ENCODE results near the gene TBC1D10B.

Gene TBC1D10B

DNA sequence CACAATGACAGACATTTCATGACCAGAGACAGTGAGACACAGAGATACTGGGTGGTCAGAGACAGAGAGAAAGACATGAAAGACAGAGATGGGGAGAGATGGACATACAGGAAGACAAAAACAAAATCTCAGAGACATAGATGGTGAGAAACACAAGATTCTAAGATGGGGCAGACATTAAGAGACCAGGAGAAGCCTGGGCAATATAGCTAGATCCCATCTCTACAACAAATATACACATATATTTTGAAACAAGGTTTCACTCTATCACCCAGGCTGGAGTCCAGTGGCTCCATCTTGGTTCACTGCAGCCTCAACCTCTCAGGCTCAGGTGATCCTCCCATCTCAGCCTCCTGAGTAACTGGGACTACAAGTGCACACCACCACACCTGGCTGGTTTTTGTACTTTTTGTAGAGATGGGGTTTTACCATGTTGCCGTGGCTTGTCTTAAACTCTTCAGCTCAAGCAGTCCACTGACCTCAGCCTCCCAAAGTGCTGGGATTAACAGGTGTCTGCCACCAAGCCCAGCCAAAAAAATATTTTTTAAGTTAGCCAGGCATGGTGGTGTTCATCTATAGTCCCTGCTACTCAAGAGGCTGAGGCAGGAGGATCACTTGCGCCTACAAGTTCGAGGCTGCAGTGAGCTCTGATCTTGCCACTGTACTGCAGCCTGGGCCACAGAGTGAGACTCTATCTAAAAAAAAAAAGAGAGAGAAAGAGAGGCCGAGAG is 9.9 kb upstream of the TBC1D10B start:
- TF ChIP-seq ZNF8 (CRISPR knock-in tag; IDR thresholded peaks at IDR 0.05): no peak
- TF ChIP-seq ZNF70 (CRISPR knock-in tag; IDR thresholded peaks at IDR 0.05): no peak
- no peak for TF ChIP-seq PPARA (CRISPR knock-in tag; IDR thresholded peaks at IDR 0.05; ENCODE audit: borderline replicate concordance)
- no peak for TF ChIP-seq ZFP3 (CRISPR knock-in tag; IDR thresholded peaks at IDR 0.05)
- TF ChIP-seq ZNF565 (CRISPR knock-in tag; conservative IDR thresholded peaks at IDR 0.05; ENCODE audit: low read depth): no peak
- TF ChIP-seq, protein P1, sequence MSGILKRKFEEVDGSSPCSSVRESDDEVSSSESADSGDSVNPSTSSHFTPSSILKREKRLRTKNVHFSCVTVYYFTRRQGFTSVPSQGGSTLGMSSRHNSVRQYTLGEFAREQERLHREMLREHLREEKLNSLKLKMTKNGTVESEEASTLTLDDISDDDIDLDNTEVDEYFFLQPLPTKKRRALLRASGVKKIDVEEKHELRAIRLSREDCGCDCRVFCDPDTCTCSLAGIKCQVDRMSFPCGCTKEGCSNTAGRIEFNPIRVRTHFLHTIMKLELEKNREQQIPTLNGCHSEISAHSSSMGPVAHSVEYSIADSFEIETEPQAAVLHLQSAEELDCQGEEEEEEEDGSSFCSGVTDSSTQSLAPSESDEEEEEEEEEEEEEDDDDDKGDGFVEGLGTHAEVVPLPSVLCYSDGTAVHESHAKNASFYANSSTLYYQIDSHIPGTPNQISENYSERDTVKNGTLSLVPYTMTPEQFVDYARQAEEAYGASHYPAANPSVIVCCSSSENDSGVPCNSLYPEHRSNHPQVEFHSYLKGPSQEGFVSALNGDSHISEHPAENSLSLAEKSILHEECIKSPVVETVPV (CRISPR knock-in tag; IDR thresholded peaks at IDR 0.05): no peak
- TF ChIP-seq TCF4 (CRISPR knock-in tag; IDR thresholded peaks at IDR 0.05; ENCODE audit: borderline replicate concordance): no peak
- no peak for TF ChIP-seq TOX (CRISPR knock-in tag; IDR thresholded peaks at IDR 0.05; ENCODE audit: borderline replicate concordance)
- TF ChIP-seq CSDC2 (CRISPR knock-in tag; IDR thresholded peaks at IDR 0.05): no peak
- no peak for TF ChIP-seq ZFP30 (CRISPR knock-in tag; IDR thresholded peaks at IDR 0.05)
- no peak for TF ChIP-seq ESRRG (CRISPR knock-in tag; IDR thresholded peaks at IDR 0.05)
- no peak for TF ChIP-seq GLIS3 (CRISPR knock-in tag; IDR thresholded peaks at IDR 0.05)
- no peak for TF ChIP-seq ISL1 (CRISPR knock-in tag; IDR thresholded peaks at IDR 0.05)
- no peak for TF ChIP-seq ARNTL (CRISPR knock-in tag; IDR thresholded peaks at IDR 0.05; ENCODE audit: borderline replicate concordance, low read depth)
- ATAC-seq: no peak

DNA sequence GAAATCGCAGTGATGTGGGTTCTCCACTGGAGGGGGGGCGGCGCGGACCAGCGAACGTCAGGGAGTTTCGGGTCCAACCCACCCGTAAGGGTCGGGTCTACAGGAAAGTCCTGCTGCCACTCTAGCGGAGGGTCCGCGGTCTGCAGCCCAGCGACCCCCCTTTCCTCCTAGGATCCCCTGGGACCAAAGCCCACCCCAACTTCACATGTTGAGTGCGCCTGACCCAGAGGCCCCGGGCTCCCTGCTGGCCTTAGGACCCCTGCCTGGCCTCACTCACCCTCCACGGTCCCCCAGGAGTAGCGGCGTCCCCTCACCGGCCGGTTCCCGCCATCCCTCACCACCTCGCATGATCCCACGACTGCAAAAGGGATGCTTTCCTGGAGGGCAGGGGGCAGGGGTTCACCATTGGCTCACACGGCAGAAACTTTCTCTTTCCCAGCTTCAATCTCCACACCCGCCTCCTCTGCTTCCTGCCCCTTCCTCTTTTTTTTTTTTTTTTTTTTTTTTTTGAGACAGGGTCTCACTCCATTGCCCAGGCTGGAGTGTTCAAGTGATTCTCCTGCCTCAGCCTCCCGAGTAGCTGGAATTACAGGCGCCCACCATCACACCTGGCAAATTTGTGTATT is 9.0 kb upstream of the TBC1D10B start:
- TF ChIP-seq, protein P2, sequence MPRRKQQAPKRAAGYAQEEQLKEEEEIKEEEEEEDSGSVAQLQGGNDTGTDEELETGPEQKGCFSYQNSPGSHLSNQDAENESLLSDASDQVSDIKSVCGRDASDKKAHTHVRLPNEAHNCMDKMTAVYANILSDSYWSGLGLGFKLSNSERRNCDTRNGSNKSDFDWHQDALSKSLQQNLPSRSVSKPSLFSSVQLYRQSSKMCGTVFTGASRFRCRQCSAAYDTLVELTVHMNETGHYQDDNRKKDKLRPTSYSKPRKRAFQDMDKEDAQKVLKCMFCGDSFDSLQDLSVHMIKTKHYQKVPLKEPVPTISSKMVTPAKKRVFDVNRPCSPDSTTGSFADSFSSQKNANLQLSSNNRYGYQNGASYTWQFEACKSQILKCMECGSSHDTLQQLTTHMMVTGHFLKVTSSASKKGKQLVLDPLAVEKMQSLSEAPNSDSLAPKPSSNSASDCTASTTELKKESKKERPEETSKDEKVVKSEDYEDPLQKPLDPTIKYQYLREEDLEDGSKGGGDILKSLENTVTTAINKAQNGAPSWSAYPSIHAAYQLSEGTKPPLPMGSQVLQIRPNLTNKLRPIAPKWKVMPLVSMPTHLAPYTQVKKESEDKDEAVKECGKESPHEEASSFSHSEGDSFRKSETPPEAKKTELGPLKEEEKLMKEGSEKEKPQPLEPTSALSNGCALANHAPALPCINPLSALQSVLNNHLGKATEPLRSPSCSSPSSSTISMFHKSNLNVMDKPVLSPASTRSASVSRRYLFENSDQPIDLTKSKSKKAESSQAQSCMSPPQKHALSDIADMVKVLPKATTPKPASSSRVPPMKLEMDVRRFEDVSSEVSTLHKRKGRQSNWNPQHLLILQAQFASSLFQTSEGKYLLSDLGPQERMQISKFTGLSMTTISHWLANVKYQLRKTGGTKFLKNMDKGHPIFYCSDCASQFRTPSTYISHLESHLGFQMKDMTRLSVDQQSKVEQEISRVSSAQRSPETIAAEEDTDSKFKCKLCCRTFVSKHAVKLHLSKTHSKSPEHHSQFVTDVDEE (CRISPR knock-in tag; IDR thresholded peaks at IDR 0.05): no peak
- TF ChIP-seq ISL1 (CRISPR knock-in tag; IDR thresholded peaks at IDR 0.05) (no peak), ARNTL (CRISPR knock-in tag; IDR thresholded peaks at IDR 0.05; ENCODE audit: borderline replicate concordance, low read depth) (no peak), TOX (CRISPR knock-in tag; IDR thresholded peaks at IDR 0.05; ENCODE audit: borderline replicate concordance) (no peak)
- no peak for ATAC-seq

DNA sequence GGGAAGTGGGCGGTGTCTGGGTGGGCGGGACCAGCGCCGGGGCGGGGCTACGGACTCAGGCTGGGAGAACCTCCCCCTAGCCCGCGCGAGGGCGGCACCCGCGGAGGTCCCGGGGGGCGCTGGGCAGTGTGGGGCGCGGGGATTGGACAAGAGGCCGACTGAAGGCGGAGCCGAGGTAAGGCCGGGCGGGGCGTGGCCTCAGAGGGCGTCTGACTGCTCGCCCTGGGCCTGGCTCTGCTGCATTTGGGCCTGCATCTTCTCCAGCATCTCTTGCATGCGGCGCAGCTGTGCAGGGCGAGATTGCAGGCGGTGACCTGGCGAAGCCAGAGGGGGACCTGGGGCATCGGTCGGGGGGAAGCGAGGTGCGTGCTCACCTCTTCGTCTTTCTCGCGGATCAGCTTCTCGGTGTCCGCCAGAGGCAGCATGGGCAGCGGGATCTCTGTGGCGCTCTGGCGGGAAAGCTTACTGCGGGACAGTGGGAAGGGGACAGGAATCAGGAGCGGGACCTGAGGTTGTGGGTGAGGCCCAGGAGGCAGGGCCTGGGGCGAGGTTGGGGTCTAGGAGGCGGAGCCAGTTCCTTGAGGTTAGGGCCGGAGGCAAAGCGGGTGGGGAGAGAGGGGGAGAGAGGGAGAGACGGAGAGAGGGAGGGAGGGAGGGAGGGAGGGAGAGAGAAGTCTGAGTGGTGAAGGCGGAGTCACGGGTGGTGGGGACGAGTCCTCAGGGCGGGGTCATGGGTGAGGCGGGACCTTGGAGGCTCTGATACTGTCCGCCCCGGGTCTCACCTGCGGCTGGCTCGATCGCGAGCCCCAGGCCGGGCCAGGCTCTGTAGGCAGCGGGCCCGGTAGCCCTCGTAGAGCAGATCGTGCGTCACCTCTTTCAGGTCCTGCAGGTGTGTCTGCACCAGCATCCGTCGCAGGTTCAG is 8.2 kb upstream of the TBC1D10B start:
- peak; percentile 97 for ATAC-seq
- TF ChIP-seq, protein P3, sequence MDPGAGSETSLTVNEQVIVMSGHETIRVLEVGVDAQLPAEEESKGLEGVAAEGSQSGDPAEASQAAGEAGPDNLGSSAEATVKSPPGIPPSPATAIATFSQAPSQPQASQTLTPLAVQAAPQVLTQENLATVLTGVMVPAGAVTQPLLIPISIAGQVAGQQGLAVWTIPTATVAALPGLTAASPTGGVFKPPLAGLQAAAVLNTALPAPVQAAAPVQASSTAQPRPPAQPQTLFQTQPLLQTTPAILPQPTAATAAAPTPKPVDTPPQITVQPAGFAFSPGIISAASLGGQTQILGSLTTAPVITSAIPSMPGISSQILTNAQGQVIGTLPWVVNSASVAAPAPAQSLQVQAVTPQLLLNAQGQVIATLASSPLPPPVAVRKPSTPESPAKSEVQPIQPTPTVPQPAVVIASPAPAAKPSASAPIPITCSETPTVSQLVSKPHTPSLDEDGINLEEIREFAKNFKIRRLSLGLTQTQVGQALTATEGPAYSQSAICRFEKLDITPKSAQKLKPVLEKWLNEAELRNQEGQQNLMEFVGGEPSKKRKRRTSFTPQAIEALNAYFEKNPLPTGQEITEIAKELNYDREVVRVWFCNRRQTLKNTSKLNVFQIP (CRISPR knock-in tag; IDR thresholded peaks at IDR 0.05; ENCODE audit: borderline replicate concordance, low read depth): no peak
- TF ChIP-seq ESRRG (CRISPR knock-in tag; IDR thresholded peaks at IDR 0.05) (no peak), SNAI2 (CRISPR knock-in tag; IDR thresholded peaks at IDR 0.05) (no peak), ZNF70 (CRISPR knock-in tag; IDR thresholded peaks at IDR 0.05) (no peak), RARB (CRISPR knock-in tag; IDR thresholded peaks at IDR 0.05) (no peak), ZFP30 (CRISPR knock-in tag; IDR thresholded peaks at IDR 0.05) (no peak)

DNA sequence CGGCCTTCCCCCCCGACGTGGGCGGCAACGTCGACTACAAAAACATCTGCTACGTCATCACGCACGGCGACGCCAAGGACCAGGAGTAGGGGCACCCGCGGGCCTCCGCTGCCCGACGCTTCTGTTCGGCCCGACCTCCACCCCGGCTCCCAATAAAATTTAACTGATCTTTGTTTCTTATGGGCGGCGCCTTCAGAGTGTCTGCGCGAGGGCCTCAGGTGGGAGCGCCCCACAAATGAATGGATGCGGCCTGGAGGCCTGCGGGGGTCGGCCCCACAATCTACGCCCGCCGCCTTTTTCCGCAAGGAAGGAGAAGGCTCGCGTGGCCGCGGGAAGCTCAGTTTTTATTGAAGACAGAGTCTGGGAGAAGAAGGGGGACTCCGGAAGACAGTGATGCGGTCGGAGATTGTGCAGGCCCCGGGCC is 7.5 kb upstream of the TBC1D10B start:
- ATAC-seq: peak; percentile 62
- TF ChIP-seq ISL1 (CRISPR knock-in tag; IDR thresholded peaks at IDR 0.05) (no peak), SNAI2 (CRISPR knock-in tag; IDR thresholded peaks at IDR 0.05) (no peak), ZNF8 (CRISPR knock-in tag; IDR thresholded peaks at IDR 0.05) (peak; percentile 13; the same call in 1 of the 2 replicates), GLIS3 (CRISPR knock-in tag; IDR thresholded peaks at IDR 0.05) (0 out of 2 replicates have a peak, but pooled peaks have one; percentile 26), CSDC2 (CRISPR knock-in tag; IDR thresholded peaks at IDR 0.05) (peak; percentile 63; the same call in 1 of the 2 replicates)
- TF ChIP-seq, protein P3 (CRISPR knock-in tag; IDR thresholded peaks at IDR 0.05; ENCODE audit: borderline replicate concordance, low read depth): no peak
- TF ChIP-seq, protein P4, sequence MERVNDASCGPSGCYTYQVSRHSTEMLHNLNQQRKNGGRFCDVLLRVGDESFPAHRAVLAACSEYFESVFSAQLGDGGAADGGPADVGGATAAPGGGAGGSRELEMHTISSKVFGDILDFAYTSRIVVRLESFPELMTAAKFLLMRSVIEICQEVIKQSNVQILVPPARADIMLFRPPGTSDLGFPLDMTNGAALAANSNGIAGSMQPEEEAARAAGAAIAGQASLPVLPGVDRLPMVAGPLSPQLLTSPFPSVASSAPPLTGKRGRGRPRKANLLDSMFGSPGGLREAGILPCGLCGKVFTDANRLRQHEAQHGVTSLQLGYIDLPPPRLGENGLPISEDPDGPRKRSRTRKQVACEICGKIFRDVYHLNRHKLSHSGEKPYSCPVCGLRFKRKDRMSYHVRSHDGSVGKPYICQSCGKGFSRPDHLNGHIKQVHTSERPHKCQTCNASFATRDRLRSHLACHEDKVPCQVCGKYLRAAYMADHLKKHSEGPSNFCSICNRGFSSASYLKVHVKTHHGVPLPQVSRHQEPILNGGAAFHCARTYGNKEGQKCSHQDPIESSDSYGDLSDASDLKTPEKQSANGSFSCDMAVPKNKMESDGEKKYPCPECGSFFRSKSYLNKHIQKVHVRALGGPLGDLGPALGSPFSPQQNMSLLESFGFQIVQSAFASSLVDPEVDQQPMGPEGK (CRISPR knock-in tag; IDR thresholded peaks at IDR 0.05; ENCODE audit: borderline replicate concordance): 0 out of 2 replicates have a peak, but pooled peaks have one; percentile 9

Measured in SK-N-SH treated with all-trans-retinoic acid at 6 μM for 48 hours (cell line).